Parathyroid adenoma (tissue), 2 donors: Measurements from ENCODE around the gene TRIM8.
A peak's percentile ranks its signal among the peaks of the same experiment; 100 is the strongest.

Source experiments
- H2AFZ ChIP-seq: fragments of 300-600 bp; sonication (generic); one replicate; pipeline ENCODE4 v1.7.0; 2017; ENCODE audit warnings: antibody characterized with exemption, mild to moderate bottlenecking
- H3K27ac ChIP-seq: fragments of 300-600 bp; sonication (generic); one replicate; pipeline ENCODE4 v1.7.0; 2017
- H3K27me3 ChIP-seq: fragments of 300-600 bp; sonication (generic); one replicate; pipeline ENCODE4 v1.7.0; 2017; ENCODE audit warnings: low read length; ENCODE audit not compliant: control insufficient read depth, insufficient read depth
- H3K36me3 ChIP-seq: fragments of 300-600 bp; sonication (generic); one replicate; pipeline ENCODE4 v1.7.0; 2017; ENCODE audit warnings: low read length; ENCODE audit not compliant: control insufficient read depth, insufficient read depth
- H3K4me1 ChIP-seq: fragments of 300-600 bp; sonication (generic); one replicate; pipeline ENCODE4 v1.7.0; 2017; ENCODE audit warnings: control low read depth
- H3K4me2 ChIP-seq: fragments of 300-600 bp; sonication (generic); one replicate; pipeline ENCODE4 v1.7.0; 2017; ENCODE audit warnings: low read length
- H3K4me3 ChIP-seq: fragments of 300-600 bp; sonication (generic); one replicate; pipeline ENCODE4 v1.7.0; 2017; ENCODE audit warnings: low read depth, low read length
- H3K79me2 ChIP-seq: fragments of 300-600 bp; sonication (generic); one replicate; pipeline ENCODE4 v1.7.0; 2017; ENCODE audit warnings: control low read depth
- H3K9ac ChIP-seq: fragments of 300-600 bp; sonication (generic); one replicate; pipeline ENCODE4 v1.7.0; 2017; ENCODE audit warnings: mild to moderate bottlenecking
- H3K9me3 ChIP-seq: fragments of 300-600 bp; sonication (generic); one replicate; pipeline ENCODE4 v1.7.0; 2017; ENCODE audit warnings: low read length; ENCODE audit not compliant: control insufficient read depth
- CTCF ChIP-seq: fragments of 300-600 bp; sonication (generic); IDR thresholded peaks from one replicate; pipeline ENCODE4 v1.7.0; 2017; ENCODE audit warnings: antibody characterized with exemption, mild to moderate bottlenecking
- donor health status: primary hyperparathyroidism.

Gene TRIM8

GRCh38 chr10:102675011-102675665 lies 30.9 kb downstream of the TRIM8 start:
- Histone ChIP-seq H3K4me2 (peak overlapping the region; percentile 61), H3K4me3 (no peak overlapping the region), H3K36me3 (no peaks in the 10 kb centered on the region), H3K27me3 (no peaks in the 10 kb centered on the region), H3K9me3 (no peaks in the 10 kb centered on the region), H3K4me1 (peaks cover 65% of the 10 kb centered on the region), H2AFZ (no peak overlapping the region), H3K79me2 (no peaks in the 10 kb centered on the region), H3K27ac (peak overlapping the region; percentile 85), H3K9ac (no peak overlapping the region)
- TF ChIP-seq CTCF, result no peak

- Histone ChIP-seq H3K4me1 (peaks cover 65% of the 10 kb centered on the region), H3K27ac (peak overlapping the region; percentile 85), H3K9me3 (no peaks in the 10 kb centered on the region), H3K4me2 (peak overlapping the region; percentile 25), H3K9ac (no peak overlapping the region), H3K36me3 (no peaks in the 10 kb centered on the region), H2AFZ (no peak overlapping the region), H3K27me3 (no peaks in the 10 kb centered on the region), H3K4me3 (no peak overlapping the region), H3K79me2 (no peaks in the 10 kb centered on the region)
- TF ChIP-seq CTCF, result no peak
Measured at GRCh38 chr10:102675666-102676533, 31.6 kb downstream of the TRIM8 start.

- no peak overlapping the region for H3K4me3 ChIP-seq
- H3K27ac ChIP-seq, result peak overlapping the region; percentile 85
- no peak for TF ChIP-seq CTCF
- no peaks in the 10 kb centered on the region for H3K9me3 ChIP-seq
- no peaks in the 10 kb centered on the region for H3K27me3 ChIP-seq
- H3K9ac ChIP-seq, result no peak overlapping the region
- peak overlapping the region; percentile 10 for H2AFZ ChIP-seq
- peak overlapping the region; percentile 25 for H3K4me2 ChIP-seq
- H3K4me1 ChIP-seq, result peaks cover 65% of the 10 kb centered on the region
- H3K79me2 ChIP-seq, result no peaks in the 10 kb centered on the region
- H3K36me3 ChIP-seq, result no peaks in the 10 kb centered on the region
Measured at GRCh38 chr10:102676534-102677315, 32.4 kb downstream of the TRIM8 start.

- H3K79me2 ChIP-seq, result peaks cover 3% of the 10 kb centered on the region
- H3K27me3 ChIP-seq, result no peaks in the 10 kb centered on the region
- no peak for TF ChIP-seq CTCF
- no peaks in the 10 kb centered on the region for H3K36me3 ChIP-seq
- H2AFZ ChIP-seq, result peak overlapping the region; percentile 54
- H3K4me3 ChIP-seq, result no peak overlapping the region
- peaks cover 66% of the 10 kb centered on the region for H3K4me1 ChIP-seq
- no peaks in the 10 kb centered on the region for H3K9me3 ChIP-seq
- peak overlapping the region; percentile 85 for H3K27ac ChIP-seq
- no peak overlapping the region for H3K4me2 ChIP-seq
- H3K9ac ChIP-seq, result no peak overlapping the region
Measured at GRCh38 chr10:102677331-102678067, 33.2 kb downstream of the TRIM8 start.
